ENCODE measurements around the gene TEPSIN.

DNA sequence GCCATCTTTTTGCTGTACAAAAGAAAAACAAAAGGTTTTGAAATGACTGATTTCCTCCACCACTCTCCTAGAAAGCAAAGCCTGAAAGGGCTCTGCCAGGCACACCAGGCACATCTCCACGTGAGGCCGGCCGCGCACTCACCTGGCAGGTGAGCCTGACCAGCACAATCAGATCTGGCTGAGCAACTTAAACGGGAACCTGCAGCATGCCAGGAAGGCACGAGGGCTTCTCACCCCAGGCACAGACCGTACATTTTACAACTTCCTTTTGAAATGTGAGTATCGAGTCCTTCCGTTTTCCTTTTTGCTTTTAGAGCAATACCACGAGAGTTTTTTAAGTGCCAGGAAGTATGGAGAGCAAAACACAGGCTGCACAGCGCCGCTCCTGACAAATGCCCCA, 33.8 kb upstream of the TEPSIN start:
- no peak for TF ChIP-seq POLR2A (IDR thresholded peaks at IDR 0.05)
- TF ChIP-seq, protein P1, sequence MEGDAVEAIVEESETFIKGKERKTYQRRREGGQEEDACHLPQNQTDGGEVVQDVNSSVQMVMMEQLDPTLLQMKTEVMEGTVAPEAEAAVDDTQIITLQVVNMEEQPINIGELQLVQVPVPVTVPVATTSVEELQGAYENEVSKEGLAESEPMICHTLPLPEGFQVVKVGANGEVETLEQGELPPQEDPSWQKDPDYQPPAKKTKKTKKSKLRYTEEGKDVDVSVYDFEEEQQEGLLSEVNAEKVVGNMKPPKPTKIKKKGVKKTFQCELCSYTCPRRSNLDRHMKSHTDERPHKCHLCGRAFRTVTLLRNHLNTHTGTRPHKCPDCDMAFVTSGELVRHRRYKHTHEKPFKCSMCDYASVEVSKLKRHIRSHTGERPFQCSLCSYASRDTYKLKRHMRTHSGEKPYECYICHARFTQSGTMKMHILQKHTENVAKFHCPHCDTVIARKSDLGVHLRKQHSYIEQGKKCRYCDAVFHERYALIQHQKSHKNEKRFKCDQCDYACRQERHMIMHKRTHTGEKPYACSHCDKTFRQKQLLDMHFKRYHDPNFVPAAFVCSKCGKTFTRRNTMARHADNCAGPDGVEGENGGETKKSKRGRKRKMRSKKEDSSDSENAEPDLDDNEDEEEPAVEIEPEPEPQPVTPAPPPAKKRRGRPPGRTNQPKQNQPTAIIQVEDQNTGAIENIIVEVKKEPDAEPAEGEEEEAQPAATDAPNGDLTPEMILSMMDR (IDR thresholded peaks at IDR 0.05) = no peak

Data from Peyer's patch (tissue), 4 donors.